Loucy (cell line): ENCODE results near the gene TMEM126A.

Experiments used
- EZH2phosphoT487 ChIP-seq: fragments of 200-600 bp; IDR thresholded peaks from 2 replicates; pipeline ENCODE4 v1.6.1; 2018; ENCODE audit warnings: antibody characterized with exemption, mild to moderate bottlenecking, moderate library complexity, borderline replicate concordance
- TF ChIP-seq, protein P1 (sequence below): fragments of 200-600 bp; sonication (generic); conservative IDR thresholded peaks from 2 replicates; pipeline ENCODE4 v1.5.1; 2014; ENCODE audit warnings: mild to moderate bottlenecking, antibody characterized with exemption, low read length

GRCh38 chr11:85664615-85665481, 17.1 kb downstream of the TMEM126A start, which contains the start of gene CREBZF:
- TF ChIP-seq, protein P1, sequence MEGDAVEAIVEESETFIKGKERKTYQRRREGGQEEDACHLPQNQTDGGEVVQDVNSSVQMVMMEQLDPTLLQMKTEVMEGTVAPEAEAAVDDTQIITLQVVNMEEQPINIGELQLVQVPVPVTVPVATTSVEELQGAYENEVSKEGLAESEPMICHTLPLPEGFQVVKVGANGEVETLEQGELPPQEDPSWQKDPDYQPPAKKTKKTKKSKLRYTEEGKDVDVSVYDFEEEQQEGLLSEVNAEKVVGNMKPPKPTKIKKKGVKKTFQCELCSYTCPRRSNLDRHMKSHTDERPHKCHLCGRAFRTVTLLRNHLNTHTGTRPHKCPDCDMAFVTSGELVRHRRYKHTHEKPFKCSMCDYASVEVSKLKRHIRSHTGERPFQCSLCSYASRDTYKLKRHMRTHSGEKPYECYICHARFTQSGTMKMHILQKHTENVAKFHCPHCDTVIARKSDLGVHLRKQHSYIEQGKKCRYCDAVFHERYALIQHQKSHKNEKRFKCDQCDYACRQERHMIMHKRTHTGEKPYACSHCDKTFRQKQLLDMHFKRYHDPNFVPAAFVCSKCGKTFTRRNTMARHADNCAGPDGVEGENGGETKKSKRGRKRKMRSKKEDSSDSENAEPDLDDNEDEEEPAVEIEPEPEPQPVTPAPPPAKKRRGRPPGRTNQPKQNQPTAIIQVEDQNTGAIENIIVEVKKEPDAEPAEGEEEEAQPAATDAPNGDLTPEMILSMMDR: no peak
- no peak for TF ChIP-seq EZH2phosphoT487
